ENCODE results near the gene OR6M1. TPM values are rescaled to one million over a fixed set of nuclear protein-coding genes. Genes with fewer than 3 reads are reported as not detected.

Gene OR6M1
- total and polyA plus RNA-seq, 2 of the 4 experiments (the other 2 are of a cell fraction), result not detected

- no peak overlapping the region for H2BK120ac ChIP-seq (ENCODE audit: low read depth, low read length)
- TF ChIP-seq FOS (IDR thresholded peaks at IDR 0.05; ENCODE audit: low read depth, low read length) (no peak), ELK1 (IDR thresholded peaks at IDR 0.05; ENCODE audit: borderline replicate concordance, low read depth, low read length) (no peak)
- no peak overlapping the region for H2BK15ac ChIP-seq (ENCODE audit: low read depth, low read length)
- H3K56ac ChIP-seq (ENCODE audit: extremely low read depth, insufficient read depth, low read length), result no peak overlapping the region
- no peaks in the 10 kb centered on the region for H3K9me3 ChIP-seq (ENCODE audit: control insufficient read depth, insufficient read depth, low read length)
- H3K36me3 ChIP-seq (ENCODE audit: control insufficient read depth, insufficient read depth, low read length), result no peaks in the 10 kb centered on the region
- ATAC-seq (ENCODE audit: low read depth), result no peak
- no peak overlapping the region for H2BK5ac ChIP-seq (ENCODE audit: low read depth, low read length, poor library complexity, severe bottlenecking)
- in situ Hi-C loops (cut with MboI; ENCODE audit: low sequenced_read_pairs) (no loop called here), intact Hi-C loops (cut with micrococcal nuclease) (no loop called here), dilution Hi-C loops (cut with HindIII; ENCODE audit: low sequenced_read_pairs, unreplicated experiment) (no loop called here)
- no TSS peak for BruUV-seq (replicated peaks)
- no peak overlapping the region for H2BK20ac ChIP-seq (ENCODE audit: low read depth, low read length)
- no peaks in the 10 kb centered on the region for H3K79me1 ChIP-seq (ENCODE audit: low read depth in 1 of 2, low read length in 2 of 2)
- ChIA-PET POLR2A (ENCODE audit: unreplicated experiment) (no interaction called here), CTCF (no interaction called here)
- no peak overlapping the region for H3K9ac ChIP-seq (ENCODE audit: low read depth, low read length)
- H2AK9ac ChIP-seq (replicated peaks; ENCODE audit: low read depth, low read length, poor library complexity), result no peak overlapping the region
- no peak overlapping the region for H2AK5ac ChIP-seq (ENCODE audit: low read depth, low read length)
- H4K5ac ChIP-seq (ENCODE audit: low read depth, low read length), result no peak overlapping the region
- no peaks in the 10 kb centered on the region for H3K9me1 ChIP-seq (ENCODE audit: insufficient read depth, low read length)
- H3K23ac ChIP-seq (ENCODE audit: low read depth, low read length), result no peak overlapping the region
- no peak overlapping the region for H2AFZ ChIP-seq (replicated peaks; ENCODE audit: low read length, poor library complexity)
- no peaks in the 10 kb centered on the region for H4K20me1 ChIP-seq (ENCODE audit: insufficient read depth, low read length)
- no peaks in the 10 kb centered on the region for H3K27me3 ChIP-seq (ENCODE audit: control insufficient read depth, insufficient read depth, low read length)
- H4K8ac ChIP-seq (ENCODE audit: low read depth in 2 of 2, low read length in 2 of 2), result no peak overlapping the region
- no peak overlapping the region for H3K4ac ChIP-seq (ENCODE audit: low read depth, low read length)
- H3K18ac ChIP-seq (ENCODE audit: low read depth, low read length), result no peak overlapping the region
- WGBS, 2 experiments (ENCODE audit: extremely low coverage in 2 of 2, insufficient read length in 1 of 2), result no CpG with 5 or more reads among the region's 5 CpGs
- no peak overlapping the region for H3K4me3 ChIP-seq (ENCODE audit: insufficient read depth, low read depth, low read length)
- no peak overlapping the region for H3K14ac ChIP-seq (replicated peaks; ENCODE audit: low read depth, low read length)
- no peak overlapping the region for H4K91ac ChIP-seq (ENCODE audit: insufficient read depth, low read depth, low read length)
- no peaks in the 10 kb centered on the region for H3K4me1 ChIP-seq (ENCODE audit: control insufficient read depth, insufficient read depth, low read length)
- H3K4me2 ChIP-seq (ENCODE audit: low read depth, low read length), result no peak overlapping the region
- DNase-seq, result no peak
- no peak overlapping the region for H3K27ac ChIP-seq (ENCODE audit: insufficient read depth, low read length)
These were observed 9.0 kb upstream of the OR6M1 start for GRCh38 chr11:123815122-123815521.
